GM12872 (cell line): ENCODE data around the gene RPL10.

Experiments
- CTCF ChIP-seq: IDR thresholded peaks from 3 replicates; pipeline ENCODE4 v1.5.1; 2011; ENCODE audit warnings: low read depth, mild to moderate bottlenecking, low read length, moderate library complexity; ENCODE audit not compliant: insufficient read depth

Gene RPL10

GRCh38 chrX:154363706-154364439, 34.3 kb upstream of the RPL10 start:
- TF ChIP-seq CTCF = no peak

GRCh38 chrX:154365052-154365600, 33.1 kb upstream of the RPL10 start:
- no peak for TF ChIP-seq CTCF

- no peak for TF ChIP-seq CTCF
Observed at GRCh38 chrX:154365997-154366665, 32.0 kb upstream of the RPL10 start.

GRCh38 chrX:154366666-154367055, 31.5 kb upstream of the RPL10 start:
- no peak for TF ChIP-seq CTCF

GRCh38 chrX:154367474-154368308, 30.5 kb upstream of the RPL10 start:
- no peak for TF ChIP-seq CTCF

GRCh38 chrX:154368630-154369448, 29.3 kb upstream of the RPL10 start:
- TF ChIP-seq CTCF = no peak
